Measurements from ENCODE around the gene LPAR1. TPM values are rescaled to one million over a fixed set of nuclear protein-coding genes. Genes with fewer than 3 reads are reported as not detected.
"Not testable (repeated sequence)": the region's sequence is repeated elsewhere in the genome, so short reads cannot be mapped to it uniquely, and the experiment has no call there.

LPAR1 gene
- not detected for total RNA-seq

- no peak for DNase-seq
These were observed at the start of gene LPAR1 for GRCh38 chr9:111038331-111039230. Gene LPAR1, minus strand, starts transcription at chr9:111038470. Its CDS starts 66,353 bp downstream, at chr9:110972117.

DNA sequence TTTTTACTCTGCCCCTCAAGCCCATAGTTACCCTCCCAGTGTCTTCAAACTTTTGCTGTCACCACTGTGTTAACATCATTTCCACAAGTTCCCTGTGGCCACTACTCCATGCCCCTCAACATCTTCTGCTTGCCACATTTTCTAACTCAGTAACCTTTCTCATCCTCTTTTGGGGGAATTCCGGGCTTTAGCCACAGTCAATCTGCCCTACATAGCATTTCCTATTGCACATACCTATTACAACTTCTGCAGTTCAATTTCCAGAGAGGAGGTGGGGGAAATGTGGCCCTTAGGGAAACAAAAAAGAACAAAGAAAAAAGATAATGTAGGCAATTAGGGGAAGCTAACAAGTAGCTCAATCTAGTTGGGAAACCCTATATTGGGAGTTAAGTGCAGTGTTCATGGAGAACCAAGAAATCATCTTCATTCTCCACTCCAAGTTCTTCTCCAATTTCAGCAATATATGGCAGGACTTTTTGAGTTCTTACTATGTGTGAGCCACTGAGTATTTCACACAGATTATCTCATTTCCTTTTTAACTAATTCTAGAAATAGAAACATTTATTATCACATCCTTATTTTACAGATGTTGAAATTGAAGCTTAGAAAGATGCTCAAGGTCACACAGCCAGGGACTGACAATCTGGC is 40.2 kb upstream of the LPAR1 start:
- no peak for DNase-seq

DNA sequence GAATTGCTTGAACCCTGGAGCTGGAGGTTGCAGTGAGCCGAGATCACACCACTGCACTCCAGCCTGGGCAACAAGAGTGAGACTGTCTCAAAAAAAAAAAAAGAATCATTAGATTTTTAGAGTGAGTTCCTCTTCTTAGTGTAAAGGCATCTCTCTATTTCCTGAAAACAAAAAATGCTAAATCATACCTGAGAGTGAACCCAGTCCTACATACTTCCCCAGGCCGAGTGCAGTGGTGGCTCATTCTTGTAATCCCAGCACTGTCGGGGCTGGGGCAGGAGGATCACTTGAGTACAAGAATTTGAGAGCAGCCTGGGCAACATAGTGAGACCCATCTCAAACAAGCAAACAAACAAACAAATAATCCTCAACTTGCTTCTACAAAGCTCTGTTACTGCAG is 38.2 kb upstream of the LPAR1 start:
- DNase-seq = no peak

GRCh38 chr9:111076042-111076441 is 37.8 kb upstream of the LPAR1 start:
- no peak for DNase-seq

DNA sequence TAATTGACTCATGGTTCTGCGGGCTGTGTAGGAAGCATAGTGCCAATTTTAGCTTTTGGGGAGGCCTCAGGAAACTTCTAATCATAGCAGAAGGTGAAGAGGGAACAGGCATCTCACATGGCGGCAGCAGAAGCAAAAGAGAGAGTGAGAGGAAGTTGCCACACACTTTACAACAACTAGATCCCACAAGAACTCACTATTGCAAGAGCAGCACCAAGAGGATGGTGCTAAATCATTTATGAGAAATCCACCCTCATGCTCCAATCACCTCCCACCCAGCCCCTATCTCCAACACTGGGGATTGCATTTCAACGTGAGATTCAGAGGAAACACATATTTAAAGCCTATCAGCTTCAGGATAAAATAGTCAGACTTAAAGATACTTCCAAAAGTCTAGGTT is 36.1 kb upstream of the LPAR1 start:
- no peak for DNase-seq

- DNase-seq = no peak
These were observed 30.9 kb upstream of the LPAR1 start for GRCh38 chr9:111069183-111069582.

GRCh38 chr9:111068771-111069170 is 30.5 kb upstream of the LPAR1 start:
- DNase-seq = no peak

DNA sequence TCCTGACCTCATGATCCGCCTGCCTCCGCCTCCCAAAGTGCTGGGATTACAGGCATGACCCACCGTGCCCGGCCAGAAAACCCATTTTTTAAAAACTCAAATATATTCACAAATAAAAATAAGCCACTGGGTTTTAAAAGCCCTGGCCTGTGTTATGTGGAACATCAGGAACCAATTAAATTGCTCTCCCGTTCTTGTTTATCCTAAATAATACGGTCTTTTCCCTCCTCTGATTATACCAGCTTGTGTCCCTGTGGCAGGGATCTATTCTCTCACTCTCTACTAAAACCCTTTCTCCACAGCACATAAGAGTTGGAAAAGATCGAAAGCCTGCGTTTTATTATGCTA is 30.1 kb upstream of the LPAR1 start:
- DNase-seq = no peak

DNA sequence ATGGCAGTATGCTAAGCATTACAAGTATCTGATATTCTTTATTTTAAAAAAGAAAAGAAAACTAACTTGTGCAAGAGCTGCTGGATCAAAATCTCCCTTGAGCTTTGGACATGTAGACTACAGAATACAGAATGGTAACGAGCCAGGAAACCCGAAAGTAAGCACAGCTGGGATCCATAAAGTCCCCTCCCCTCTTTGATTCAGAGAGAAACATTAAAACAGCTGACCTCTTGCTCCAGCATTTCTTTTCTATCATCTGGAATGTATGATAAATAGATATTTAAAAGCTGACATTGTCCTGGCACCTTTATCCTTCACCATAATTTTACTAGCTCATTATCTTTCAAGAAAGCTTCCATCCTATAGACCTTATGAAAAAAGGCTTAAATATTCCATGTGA is 28.2 kb upstream of the LPAR1 start:
- no peak for DNase-seq

DNA sequence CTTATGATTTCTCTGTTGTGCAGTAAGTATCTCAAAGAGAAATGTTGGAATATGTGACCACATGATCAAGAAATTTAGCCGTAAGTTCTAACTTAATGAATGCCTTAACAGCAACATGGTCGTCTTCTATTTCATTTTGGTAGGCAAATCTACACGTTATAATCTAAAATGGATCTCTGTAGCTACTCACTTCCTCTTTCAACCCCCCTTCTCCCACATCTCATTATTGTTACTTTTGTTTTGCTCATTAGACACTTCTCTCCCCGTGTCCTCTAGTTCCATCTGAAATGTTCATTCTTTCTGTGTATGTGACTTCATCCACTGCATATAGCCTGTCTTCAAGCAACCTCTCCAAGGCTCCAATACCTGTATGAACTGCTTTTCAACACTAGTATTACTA is 27.1 kb upstream of the LPAR1 start:
- no peak for DNase-seq

DNA sequence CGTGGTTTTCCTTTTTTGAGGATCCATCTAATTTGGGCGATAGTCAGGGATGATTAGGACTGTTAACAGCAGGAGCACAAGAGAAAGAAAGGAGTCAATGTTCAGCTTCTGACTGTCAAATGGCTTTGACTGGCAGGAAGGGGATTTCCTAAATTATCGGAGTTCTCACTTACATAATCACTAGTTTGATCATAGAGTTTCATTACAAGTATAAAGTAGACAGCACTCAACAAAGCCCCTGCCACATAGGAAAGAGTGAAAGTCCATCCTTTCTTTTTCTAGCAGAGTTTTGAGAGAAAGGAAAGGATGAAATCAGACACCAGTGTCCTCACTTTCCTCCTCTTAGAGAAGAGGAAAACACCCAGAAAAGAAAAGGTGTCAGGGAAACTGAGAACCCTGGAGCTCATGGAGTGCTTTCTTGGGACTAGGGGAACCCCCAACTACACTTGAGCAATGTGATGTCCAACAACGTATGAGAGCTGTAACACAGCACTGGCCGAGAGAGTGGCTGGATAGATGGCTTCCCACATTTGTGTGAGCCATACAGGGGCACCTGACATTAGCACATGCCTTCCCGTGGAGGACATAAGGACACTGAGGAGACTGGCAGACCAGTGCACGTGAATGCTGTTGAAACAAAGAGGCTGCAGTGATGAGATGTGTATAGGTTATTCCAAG is 26.0 kb upstream of the LPAR1 start:
- DNase-seq = no peak

DNA sequence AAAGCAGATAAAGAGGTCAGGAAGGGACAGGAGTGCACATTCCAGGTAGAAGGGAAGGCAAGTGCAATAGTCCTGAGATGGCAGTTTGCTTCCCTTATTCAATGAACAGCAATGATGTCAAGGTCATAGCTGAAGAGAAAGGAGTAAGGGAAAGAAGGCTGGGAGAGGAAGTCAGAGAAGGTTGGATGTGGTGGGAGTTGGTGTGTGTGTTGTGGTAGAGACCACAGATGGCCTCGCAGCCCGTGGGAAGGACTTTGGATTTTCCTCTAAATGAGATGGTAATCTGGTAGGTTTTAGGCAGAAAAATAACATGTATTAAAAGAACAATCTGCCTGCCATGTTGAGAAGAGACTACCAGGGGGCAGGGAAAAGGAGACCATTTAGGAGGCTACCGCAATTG is 25.1 kb upstream of the LPAR1 start:
- DNase-seq = no peak

DNA sequence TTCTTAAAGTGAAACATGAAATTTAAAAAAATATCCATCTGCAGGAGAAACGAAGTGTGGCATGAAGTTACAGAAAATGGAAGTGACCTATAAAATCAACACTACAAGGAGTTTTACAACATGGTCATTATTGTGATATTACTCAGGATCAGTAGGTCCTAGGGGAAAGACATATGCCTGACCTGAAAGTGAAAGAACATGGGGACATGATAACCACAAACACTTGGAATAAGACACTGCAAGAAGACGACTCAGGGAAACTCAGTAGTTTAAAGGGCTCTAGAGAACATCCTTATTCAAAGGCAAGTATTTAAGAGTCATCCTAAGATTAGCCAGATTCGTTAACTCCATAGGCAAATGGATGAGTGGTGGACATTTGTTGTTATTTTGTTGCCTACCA is 19.9 kb upstream of the LPAR1 start:
- DNase-seq = no peak

- no peak for DNase-seq
These were observed 18.3 kb upstream of the LPAR1 start for GRCh38 chr9:111056538-111056937.

DNA sequence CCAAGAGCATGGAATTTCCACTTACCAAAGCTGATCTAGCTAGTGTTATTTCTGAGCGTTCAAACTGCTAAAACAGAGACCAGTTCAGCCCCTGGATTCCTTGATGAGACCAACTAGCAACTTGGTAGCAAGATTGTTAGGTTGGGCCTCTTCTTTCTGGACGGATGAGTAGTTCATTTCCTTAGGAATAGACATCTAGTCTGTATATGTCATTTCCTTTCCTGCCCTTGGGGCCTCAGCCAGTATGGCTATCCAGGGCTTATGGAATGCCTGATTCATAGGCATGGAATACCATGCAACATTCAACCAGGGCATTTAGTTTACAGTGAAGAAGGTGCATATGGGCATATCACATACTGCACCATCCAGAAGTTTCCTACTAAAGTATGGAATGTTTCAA is 14.5 kb upstream of the LPAR1 start:
- no peak for DNase-seq

- no peak for DNase-seq
These were observed 13.1 kb upstream of the LPAR1 start for GRCh38 chr9:111051400-111051799.

GRCh38 chr9:111050819-111051218 is 12.5 kb upstream of the LPAR1 start:
- no peak for DNase-seq

GRCh38 chr9:111047287-111047686 is 9.0 kb upstream of the LPAR1 start:
- DNase-seq = not testable (repeated sequence)

DNA sequence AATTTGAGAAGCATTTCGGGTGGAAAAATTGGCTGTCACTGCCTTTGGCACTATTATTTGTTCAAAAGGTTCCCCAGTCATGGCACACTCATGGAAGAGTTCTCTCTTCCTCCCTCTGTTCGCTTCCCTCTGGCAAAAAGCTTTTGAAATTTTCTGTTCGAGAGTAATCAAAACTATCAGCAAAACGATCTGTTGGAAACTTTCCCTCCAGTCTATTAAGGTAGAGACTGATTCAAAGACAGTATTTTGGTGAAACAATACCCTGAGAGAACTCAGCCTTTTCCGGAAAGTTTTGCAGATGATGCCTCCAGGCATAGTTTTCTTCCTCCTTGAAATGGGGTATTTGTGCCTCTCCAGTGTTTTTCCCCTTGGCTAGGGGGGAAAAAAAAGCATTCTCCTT is 3.6 kb upstream of the LPAR1 start:
- DNase-seq = no peak

DNA sequence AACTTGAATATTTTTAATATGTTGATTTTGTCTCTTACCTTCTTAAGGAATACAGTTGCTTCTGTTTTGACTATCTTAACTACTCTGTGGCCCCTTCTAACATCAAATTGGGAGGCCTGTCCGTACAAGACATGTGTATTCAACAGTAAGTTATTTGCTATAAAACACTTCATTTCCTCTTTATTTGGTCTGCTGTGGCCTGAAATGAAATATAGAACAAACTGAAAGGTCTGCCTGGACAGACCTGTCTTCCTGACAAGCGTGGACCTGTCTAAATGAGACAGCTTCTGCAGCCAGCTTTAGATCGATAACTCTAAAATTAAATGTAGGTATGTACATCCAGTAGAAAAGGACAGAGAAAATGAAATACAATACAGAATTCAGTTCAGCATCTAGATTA is 2.2 kb upstream of the LPAR1 start:
- no peak for DNase-seq

DNA sequence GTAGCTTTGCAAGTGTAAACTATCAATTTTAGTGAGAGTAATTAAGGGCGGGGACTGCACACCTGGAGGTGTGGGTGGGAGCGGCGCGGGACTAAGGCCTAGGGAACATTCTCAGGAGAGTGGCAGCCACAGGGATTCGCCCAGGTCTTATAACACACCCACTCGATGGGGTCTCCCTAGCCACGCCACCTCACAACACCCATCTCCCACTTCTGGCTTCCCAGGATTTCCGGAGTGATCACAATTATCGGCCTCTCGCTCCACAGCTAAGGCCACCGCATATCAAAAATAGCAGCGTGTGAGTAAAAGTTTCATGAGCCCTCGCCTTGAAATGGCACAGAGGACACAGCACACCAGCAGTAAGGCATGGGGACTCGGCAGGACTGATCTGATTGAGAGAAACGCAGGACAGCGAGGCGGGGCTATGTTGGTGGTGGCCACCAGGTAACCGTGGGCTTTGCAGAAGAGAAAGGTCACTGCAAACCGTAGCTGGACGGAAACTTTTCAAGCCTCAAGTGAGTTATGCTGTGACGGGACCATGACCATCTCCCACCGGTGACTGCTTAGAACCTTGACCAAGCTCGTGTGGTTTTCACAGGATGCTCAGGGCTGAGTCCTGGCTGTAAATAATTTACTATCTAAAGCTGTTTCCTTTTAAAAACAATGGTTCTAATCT is 1.1 kb upstream of the LPAR1 start:
- no peak for DNase-seq

GRCh38 chr9:111037708-111038330 is 451 bp downstream of the LPAR1 start:
- DNase-seq = no peak

DNA sequence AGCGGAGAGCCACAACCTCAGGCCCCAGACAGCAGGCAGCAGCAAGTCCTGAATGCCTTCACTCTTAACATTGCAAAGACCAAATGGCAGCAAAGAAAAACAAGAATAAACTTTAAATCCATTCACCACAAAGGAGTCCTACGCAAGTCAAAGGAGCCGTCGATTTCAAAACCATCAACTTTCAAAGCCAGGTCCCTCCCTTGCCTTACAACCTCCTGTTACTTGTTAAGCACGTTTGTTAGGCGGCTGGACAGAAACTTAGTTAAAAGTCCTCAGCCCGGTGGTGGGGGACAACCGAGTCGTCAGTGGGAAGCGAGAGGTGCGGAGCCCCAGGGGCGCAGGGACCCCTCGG is 938 bp downstream of the LPAR1 start:
- DNase-seq = no peak
